Peyer's patch (tissue), 4 donors: ENCODE measurements around the gene POC1A.

Experiments used
- CTCF ChIP-seq, 6 experiments: fragments of 450-650 bp in 4 of 6; fragments of 200-600 bp in 2 of 6; sonication (generic) in 1 of 6; IDR thresholded peaks; one replicate each; pipeline ENCODE4 v1.5.1; 2017 to 2019; ENCODE audit warnings: antibody characterized with exemption in 6 of 6, mild to moderate bottlenecking in 3 of 6, moderate library complexity in 1 of 6
- POLR2A ChIP-seq, 2 donors: fragments of 450-650 bp; IDR thresholded peaks; one replicate each; pipeline ENCODE4 v1.5.1; 2017; ENCODE audit warnings: antibody characterized with exemption in 2 of 2, mild to moderate bottlenecking in 2 of 2, moderate library complexity in 2 of 2

- TF ChIP-seq CTCF (IDR thresholded peaks at IDR 0.05) (no peak), POLR2A (IDR thresholded peaks at IDR 0.05) (no peak)
These were observed 11.1 kb downstream of the POC1A start for GRCh38 chr3:52143156-52143555.
